Endothelial cell of umbilical vein (primary cell): Measurements from ENCODE around the gene PDSS2. TPM values are rescaled to one million over a fixed set of nuclear protein-coding genes. Genes with fewer than 3 reads are reported as not detected.

Experiments
- BruUV-seq: library from RNA; stranded (reverse); fragments of 400-500 nt; replicated peaks from 2 replicates; lab custom pipeline; 2021; lab: Mats Ljungman, UMichigan
- CTCF ChIA-PET: fragments of 300-600, 350-600 bp; sonication (Branson Sonifier 250); formaldehyde crosslinking; loops from one replicate; lab custom pipeline; 2021; ENCODE audit warnings: antibody characterized with exemption, inconsistent platforms; lab: Charles Lee
- POLR2A ChIA-PET: fragments of 300-600, 350-600 bp; sonication (Branson Sonifier 250); formaldehyde crosslinking; loops from one replicate; lab custom pipeline; 2021; ENCODE audit warnings: antibody characterized with exemption, inconsistent platforms; lab: Charles Lee
- DNase-seq: peaks from one replicate; pipeline ENCODE4 v3.0.0-alpha.2; 2011; ENCODE audit warnings: low read depth, low spot score
- FAIRE-seq: peaks from 2 replicates; lab custom pipeline; 2011; peaks lifted over from hg19 to GRCh38; lab: Jason Lieb, UNC
- H2AFZ ChIP-seq: 2 replicates; pipeline ENCODE4 v1.6.0; 2012; ENCODE audit warnings: low read depth, low read length, control low read depth, inconsistent platforms
- H3K27ac ChIP-seq: 2 replicates; pipeline ENCODE4 v1.5.1; 2011; ENCODE audit warnings: low read depth, mild to moderate bottlenecking, control low read depth, low read length, moderate library complexity; ENCODE audit not compliant: insufficient read depth
- H3K27me3 ChIP-seq, 2 experiments: 2 replicates each; pipeline versions ENCODE4 v1.6.0 to v1.6.1; 2011; ENCODE audit warnings: low read length in 2 of 2, mixed read lengths in 1 of 2; ENCODE audit not compliant: control insufficient read depth in 2 of 2, insufficient read depth in 2 of 2
- H3K36me3 ChIP-seq, 2 experiments: 2 replicates in 1 of 2; 3 replicates in 1 of 2; pipeline ENCODE4 v1.5.1; 2011; ENCODE audit warnings: low read length in 2 of 2, mild to moderate bottlenecking in 1 of 2, moderate library complexity in 1 of 2; ENCODE audit not compliant: control insufficient read depth in 2 of 2, insufficient read depth in 2 of 2; ENCODE audit errors: extremely low read depth in 1 of 2
- H3K4me1 ChIP-seq: 3 replicates; pipeline ENCODE4 v1.5.1; 2011; ENCODE audit warnings: mild to moderate bottlenecking, low read length; ENCODE audit not compliant: control insufficient read depth, insufficient read depth; ENCODE audit errors: extremely low read depth
- H3K4me2 ChIP-seq: 2 replicates; pipeline ENCODE4 v1.6.1; 2011; ENCODE audit warnings: low read length, control low read depth, mixed read lengths; ENCODE audit not compliant: insufficient read depth
- H3K4me3 ChIP-seq, 3 experiments: fragments of 200-600 bp in 1 of 3; sonication (generic), shearing (Covaris generic) in 1 of 3; replicated peaks in 1 of 3; 2 replicates each; pipeline ENCODE4 v1.5.1; 2011 to 2016; ENCODE audit warnings: control low read depth in 3 of 3, low read length in 3 of 3, mild to moderate bottlenecking in 2 of 3, inconsistent platforms in 1 of 3, low read depth in 1 of 3, moderate library complexity in 1 of 3; ENCODE audit not compliant: insufficient read depth in 1 of 3
- H3K79me2 ChIP-seq: 2 replicates; pipeline ENCODE4 v1.6.0; 2012; ENCODE audit warnings: low read length, inconsistent platforms; ENCODE audit not compliant: control insufficient read depth, insufficient read depth
- H3K9ac ChIP-seq: replicated peaks from 2 replicates; pipeline ENCODE3; 2011; ENCODE audit warnings: low read length, control low read depth; ENCODE audit not compliant: insufficient read depth; ENCODE audit errors: extremely low read depth
- H3K9me1 ChIP-seq: replicated peaks from 3 replicates; pipeline ENCODE4 v1.6.0; 2011; ENCODE audit warnings: mild to moderate bottlenecking, low read length; ENCODE audit not compliant: control insufficient read depth, insufficient read depth; ENCODE audit errors: extremely low read depth
- H3K9me3 ChIP-seq: replicated peaks from 2 replicates; pipeline ENCODE4 v1.5.1; 2012; ENCODE audit warnings: low read length, inconsistent platforms; ENCODE audit not compliant: control insufficient read depth, insufficient read depth
- H4K20me1 ChIP-seq: replicated peaks from 2 replicates; pipeline ENCODE3; 2011; ENCODE audit warnings: mild to moderate bottlenecking, low read length; ENCODE audit not compliant: control insufficient read depth, insufficient read depth; ENCODE audit errors: extremely low read depth
- CTCF ChIP-seq, 2 donors: IDR thresholded peaks; 1 replicate in 1 of 2; 2 replicates in 1 of 2; pipeline ENCODE4 v1.5.1; 2011; ENCODE audit warnings: low read length in 2 of 2, mild to moderate bottlenecking in 2 of 2, moderate library complexity in 2 of 2, control low read depth in 1 of 2, inconsistent platforms in 1 of 2, low read depth in 1 of 2; ENCODE audit not compliant: insufficient read depth in 1 of 2; ENCODE audit errors: extremely low read depth in 1 of 2
- EZH2 ChIP-seq: IDR thresholded peaks from 2 replicates; pipeline ENCODE4 v1.6.1; 2012; ENCODE audit warnings: borderline replicate concordance, low read depth, mild to moderate bottlenecking, moderate library complexity, low read length, inconsistent platforms; ENCODE audit not compliant: severe bottlenecking
- FOS ChIP-seq: IDR thresholded peaks from 2 replicates; pipeline ENCODE4 v1.6.1; 2011; ENCODE audit warnings: mild to moderate bottlenecking, low read length, moderate library complexity, borderline replicate concordance; ENCODE audit not compliant: insufficient read depth
- GATA2 ChIP-seq: IDR thresholded peaks from 2 replicates; pipeline ENCODE4 v1.7.0; 2011; ENCODE audit warnings: low read depth, mild to moderate bottlenecking, moderate library complexity, mixed read lengths, low read length; ENCODE audit not compliant: insufficient read length, insufficient read depth
- JUN ChIP-seq: IDR thresholded peaks from 2 replicates; pipeline ENCODE4 v1.6.1; 2011; ENCODE audit warnings: borderline replicate concordance, low read depth; ENCODE audit not compliant: insufficient read length, insufficient read depth
- MAX ChIP-seq: IDR thresholded peaks from 2 replicates; pipeline ENCODE4 v1.6.1; 2011; ENCODE audit not compliant: insufficient read depth, insufficient read length
- MYC ChIP-seq: IDR thresholded peaks from one replicate; pipeline ENCODE4 v1.6.1; 2011; ENCODE audit warnings: mild to moderate bottlenecking, low read depth, low read length
- POLR2A ChIP-seq: IDR thresholded peaks from 2 replicates; pipeline ENCODE4 v1.6.1; 2012; ENCODE audit warnings: low read depth, mild to moderate bottlenecking, control low read depth, low read length
- POLR2AphosphoS5 ChIP-seq: IDR thresholded peaks from 2 replicates; pipeline ENCODE4 v1.6.1; 2012; ENCODE audit warnings: low read depth, mild to moderate bottlenecking, control low read depth, low read length, moderate library complexity; ENCODE audit not compliant: insufficient read depth
- dilution Hi-C: fragments of 300-500 bp; cut with MboI; formaldehyde crosslinking; loops from one replicate; pipeline ENCODE4 v1.15.0; 2019; ENCODE audit warnings: low sequenced_read_pairs; ENCODE audit not compliant: extremely low pct_ligation_motif_present
- intact Hi-C: fragments of 100-400 bp; cut with micrococcal nuclease; formaldehyde crosslinking; loops from one replicate; pipeline ENCODE4 v1.10.0; 2022
- polyA plus RNA-seq, 4 experiments: library from polyadenylated mRNA; depleted of rRNA in 3 of 4; stranded (reverse) in 3 of 4; unstranded in 1 of 4; fragments of >200 nt; gene quantifications; 2 replicates each; pipeline versions ENCODE4 v1.2.1 to v1.2.3, GENCODE V29; 2011 to 2012; ENCODE audit warnings: missing spikeins in 1 of 4
- total RNA-seq: library from RNA; stranded (reverse); gene quantifications from 2 replicates; pipeline ENCODE4 v1.2.3, GENCODE V29; 2021

PDSS2 gene
- total and polyA plus RNA-seq, 2 donors (not counting 3 experiments of a cell fraction or from before 2014, with no cell fraction given): 7.6 to 9.3 TPM

GRCh38 chr6:107310362-107310761 is 149.0 kb downstream of the PDSS2 start:
- no peaks in the 10 kb centered on the region for H3K79me2 ChIP-seq
- H3K4me1 ChIP-seq: no peaks in the 10 kb centered on the region
- no peak overlapping the region for H3K27ac ChIP-seq
- H4K20me1 ChIP-seq: no peaks in the 10 kb centered on the region
- TF ChIP-seq GATA2 (no peak), MAX (no peak), FOS (no peak), POLR2AphosphoS5 (no peak), CTCF (IDR thresholded peaks at IDR 0.05; ENCODE audit: extremely low read depth in 1 of 2, insufficient read depth in 1 of 2, low read depth in 1 of 2, low read length in 2 of 2) (no peak), JUN (no peak), EZH2 (no peak), POLR2A (no peak), MYC (no peak)
- no peak for DNase-seq
- BruUV-seq: no TSS peak
- POLR2A ChIA-PET: interaction anchor here (0.7 kb wide), 1 partner anchor 22 kb away, joined by 5 read pairs; no protein-coding TSS in a partner anchor
- intact Hi-C loops (no loop called here), dilution Hi-C loops (no loop called here)
- H3K9me1 ChIP-seq: no peaks in the 10 kb centered on the region
- no peak overlapping the region for H2AFZ ChIP-seq
- H3K4me2 ChIP-seq: no peak overlapping the region
- H3K4me3 ChIP-seq: no peak overlapping the region
- no peaks in the 10 kb centered on the region for H3K36me3 ChIP-seq
- no peak overlapping the region for H3K9ac ChIP-seq
- H3K27me3 ChIP-seq: no peaks in the 10 kb centered on the region
- CTCF ChIA-PET: interaction anchor here (0.7 kb wide), 1 partner anchor 10 kb away, joined by 3 read pairs; no protein-coding TSS in a partner anchor
- H3K9me3 ChIP-seq: no peaks in the 10 kb centered on the region
- FAIRE-seq: no peak
